IMR-90 (cell line): ENCODE data around the gene ZBTB8A.

Experiments
- POLR2A ChIP-seq: IDR thresholded peaks from 2 replicates; pipeline ENCODE4 v1.6.1; 2012; ENCODE audit warnings: mild to moderate bottlenecking, low read depth, low read length
- TF ChIP-seq, protein P1 (sequence below): conservative IDR thresholded peaks from 2 replicates; pipeline ENCODE4 v1.5.1; 2012; ENCODE audit warnings: mild to moderate bottlenecking, low read depth, low read length, improper control_type of control experiment

DNA sequence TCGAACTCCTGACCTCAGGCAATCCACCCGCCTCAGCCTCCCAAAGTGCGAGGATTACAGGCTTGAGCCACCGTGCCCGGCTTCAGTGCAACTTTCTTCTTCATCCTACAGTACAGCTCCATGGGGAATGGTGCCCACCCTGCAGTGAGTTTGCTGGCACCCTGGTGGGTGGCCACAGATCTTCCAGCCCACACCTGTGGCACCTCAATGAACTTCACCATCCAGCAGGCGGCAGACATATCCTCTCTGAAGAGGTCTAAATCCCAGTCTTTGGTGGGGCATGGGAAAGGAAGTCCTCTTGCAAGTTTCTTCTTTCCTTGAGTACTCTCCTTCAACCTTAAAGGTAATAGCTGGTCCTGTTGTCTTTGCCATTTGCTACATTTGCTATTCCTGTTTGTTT, 18.1 kb upstream of the ZBTB8A start:
- TF ChIP-seq, protein P1, sequence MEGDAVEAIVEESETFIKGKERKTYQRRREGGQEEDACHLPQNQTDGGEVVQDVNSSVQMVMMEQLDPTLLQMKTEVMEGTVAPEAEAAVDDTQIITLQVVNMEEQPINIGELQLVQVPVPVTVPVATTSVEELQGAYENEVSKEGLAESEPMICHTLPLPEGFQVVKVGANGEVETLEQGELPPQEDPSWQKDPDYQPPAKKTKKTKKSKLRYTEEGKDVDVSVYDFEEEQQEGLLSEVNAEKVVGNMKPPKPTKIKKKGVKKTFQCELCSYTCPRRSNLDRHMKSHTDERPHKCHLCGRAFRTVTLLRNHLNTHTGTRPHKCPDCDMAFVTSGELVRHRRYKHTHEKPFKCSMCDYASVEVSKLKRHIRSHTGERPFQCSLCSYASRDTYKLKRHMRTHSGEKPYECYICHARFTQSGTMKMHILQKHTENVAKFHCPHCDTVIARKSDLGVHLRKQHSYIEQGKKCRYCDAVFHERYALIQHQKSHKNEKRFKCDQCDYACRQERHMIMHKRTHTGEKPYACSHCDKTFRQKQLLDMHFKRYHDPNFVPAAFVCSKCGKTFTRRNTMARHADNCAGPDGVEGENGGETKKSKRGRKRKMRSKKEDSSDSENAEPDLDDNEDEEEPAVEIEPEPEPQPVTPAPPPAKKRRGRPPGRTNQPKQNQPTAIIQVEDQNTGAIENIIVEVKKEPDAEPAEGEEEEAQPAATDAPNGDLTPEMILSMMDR, result no peak
- TF ChIP-seq POLR2A, result no peak
